Uterus (tissue), 2 donors: Measurements from ENCODE around the gene LRRC3.

Source experiments
- POLR2A ChIP-seq, 2 donors: fragments of 450-650 bp; IDR thresholded peaks; one replicate each; pipeline ENCODE4 v1.6.1; 2016; ENCODE audit warnings: antibody characterized with exemption in 2 of 2, mild to moderate bottlenecking in 1 of 2, moderate library complexity in 1 of 2
- TF ChIP-seq, protein P1 (sequence below), 4 experiments: fragments of 200-600 bp in 2 of 4; fragments of 450-650 bp in 2 of 4; sonication (generic) in 2 of 4; IDR thresholded peaks; one replicate each; pipeline ENCODE4 v1.5.1; 2016 to 2019; ENCODE audit warnings: antibody characterized with exemption in 4 of 4, mild to moderate bottlenecking in 2 of 4, moderate library complexity in 1 of 4

- TF ChIP-seq, protein P1, sequence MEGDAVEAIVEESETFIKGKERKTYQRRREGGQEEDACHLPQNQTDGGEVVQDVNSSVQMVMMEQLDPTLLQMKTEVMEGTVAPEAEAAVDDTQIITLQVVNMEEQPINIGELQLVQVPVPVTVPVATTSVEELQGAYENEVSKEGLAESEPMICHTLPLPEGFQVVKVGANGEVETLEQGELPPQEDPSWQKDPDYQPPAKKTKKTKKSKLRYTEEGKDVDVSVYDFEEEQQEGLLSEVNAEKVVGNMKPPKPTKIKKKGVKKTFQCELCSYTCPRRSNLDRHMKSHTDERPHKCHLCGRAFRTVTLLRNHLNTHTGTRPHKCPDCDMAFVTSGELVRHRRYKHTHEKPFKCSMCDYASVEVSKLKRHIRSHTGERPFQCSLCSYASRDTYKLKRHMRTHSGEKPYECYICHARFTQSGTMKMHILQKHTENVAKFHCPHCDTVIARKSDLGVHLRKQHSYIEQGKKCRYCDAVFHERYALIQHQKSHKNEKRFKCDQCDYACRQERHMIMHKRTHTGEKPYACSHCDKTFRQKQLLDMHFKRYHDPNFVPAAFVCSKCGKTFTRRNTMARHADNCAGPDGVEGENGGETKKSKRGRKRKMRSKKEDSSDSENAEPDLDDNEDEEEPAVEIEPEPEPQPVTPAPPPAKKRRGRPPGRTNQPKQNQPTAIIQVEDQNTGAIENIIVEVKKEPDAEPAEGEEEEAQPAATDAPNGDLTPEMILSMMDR (IDR thresholded peaks at IDR 0.05): no peak
- no peak for TF ChIP-seq POLR2A (IDR thresholded peaks at IDR 0.05)
Observed at GRCh38 chr21:44459712-44460440, 4.6 kb downstream of the LRRC3 start.
